H1 (cell line): Measurements from ENCODE around the gene MTFP1. TPM values are rescaled to one million over a fixed set of nuclear protein-coding genes. Genes with fewer than 3 reads are reported as not detected.

Source experiments
- CTBP2 ChIP-seq: IDR thresholded peaks from 2 replicates; pipeline ENCODE4 v1.7.0; 2011; ENCODE audit warnings: borderline replicate concordance, mild to moderate bottlenecking, moderate library complexity, mixed read lengths, low read length; ENCODE audit not compliant: insufficient read depth, insufficient read length
- YY1 ChIP-seq: IDR thresholded peaks from 2 replicates; pipeline ENCODE4 v1.6.1; 2011; ENCODE audit warnings: low read depth, mild to moderate bottlenecking, low read length
- polyA plus RNA-seq, 7 experiments: library from polyadenylated mRNA; depleted of rRNA in 3 of 7; stranded (reverse) in 5 of 7; unstranded in 2 of 7; fragments of >200 nt in 5 of 7; fragments of 200-250 nt in 2 of 7; gene quantifications; 1 replicate in 5 of 7; 2 replicates in 1 of 7; 4 replicates in 1 of 7; pipeline versions ENCODE4 v1.2.1 to v1.2.3, GENCODE V29; 2011 to 2013; ENCODE audit warnings: missing spikeins in 2 of 7, mixed read lengths in 2 of 7
- total RNA-seq: library from RNA; stranded (reverse); fragmentation: NEBNext Ultra II Directional; extraction: Animal tissue kit (Norgen Biotek cat#: 25700); gene quantifications from 2 replicates; pipeline ENCODE4 v1.2.1, GENCODE V29; 2021

MTFP1 gene
- total and polyA plus RNA-seq, 2 of the 8 experiments (the other 6 are each of a cell fraction or from before 2014, with no cell fraction given) = 59.8 to 98.8 TPM

DNA sequence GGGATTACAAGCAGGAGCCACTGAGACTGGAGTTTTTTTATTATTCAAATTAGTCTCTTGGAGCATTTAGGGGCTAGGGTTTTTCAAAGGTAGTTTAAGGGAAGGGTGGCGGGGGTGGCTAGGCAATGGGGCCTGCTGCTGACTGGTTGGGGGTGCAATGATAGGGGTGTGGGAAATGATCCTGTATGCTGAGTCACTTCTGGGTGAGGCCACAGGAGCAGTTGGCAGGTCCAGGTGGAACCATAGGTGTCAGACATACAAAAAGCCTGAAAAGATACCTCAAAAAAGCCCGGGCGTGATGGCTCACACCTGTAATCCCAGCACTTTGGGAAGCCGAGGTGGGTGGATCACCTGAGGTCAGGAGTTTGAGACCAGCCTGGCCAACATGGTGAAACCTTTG is 13.7 kb downstream of the MTFP1 start (continued):
- TF ChIP-seq CTBP2 (no peak), YY1 (no peak)
